HEK293T (cell line): ENCODE data around the gene CACNB1.

Experiments
- FOXK2 ChIP-seq: fragments of 450-650 bp; IDR thresholded peaks from 2 replicates; pipeline ENCODE4 v1.6.1; 2016; ENCODE audit warnings: mild to moderate bottlenecking
- FOXM1 ChIP-seq: fragments of 450-650 bp; IDR thresholded peaks from 2 replicates; pipeline ENCODE4 v1.6.1; 2017; ENCODE audit warnings: mild to moderate bottlenecking, borderline replicate concordance
- SP1 ChIP-seq: fragments of 450-650 bp; IDR thresholded peaks from 2 replicates; pipeline ENCODE4 v1.6.1; 2017
- ZNF384 ChIP-seq: fragments of 450-650 bp; IDR thresholded peaks from 2 replicates; pipeline ENCODE4 v1.6.1; 2016

GRCh38 chr17:39208136-39208535 is 10.7 kb upstream of the CACNB1 start:
- TF ChIP-seq FOXM1 (no peak), FOXK2 (no peak), ZNF384 (no peak), SP1 (no peak)
